Chondrocyte (in vitro differentiated cells): ENCODE results near the gene GALR3. TPM values are rescaled to one million over a fixed set of nuclear protein-coding genes. Genes with fewer than 3 reads are reported as not detected.
A peak's percentile ranks its signal among the peaks of the same experiment; 100 is the strongest.

ENCODE experiments used
- DNase-seq: peaks from one replicate; pipeline ENCODE4 v3.0.0; 2021; ENCODE audit warnings: mixed read lengths, low spot score
- H3K27ac Mint-ChIP-seq: one replicate; pipeline ENCODE4 v1.8.0; 2021; ENCODE audit warnings: mild to moderate bottlenecking, moderate library complexity, mixed read lengths; ENCODE audit not compliant: unreplicated experiment
- H3K27me3 Mint-ChIP-seq: 2 replicates; pipeline ENCODE4 v1.8.0; 2021; ENCODE audit warnings: low read depth, mixed read lengths
- H3K36me3 Mint-ChIP-seq: 2 replicates; pipeline ENCODE4 v1.8.0; 2021; ENCODE audit warnings: low read depth, mixed read lengths
- H3K4me1 Mint-ChIP-seq: 2 replicates; pipeline ENCODE4 v1.8.0; 2021; ENCODE audit warnings: low read depth, mild to moderate bottlenecking, mixed read lengths
- H3K4me3 Mint-ChIP-seq: one replicate; pipeline ENCODE4 v1.8.0; 2021; ENCODE audit warnings: mild to moderate bottlenecking, moderate library complexity, mixed read lengths; ENCODE audit not compliant: unreplicated experiment
- H3K9me3 Mint-ChIP-seq: 2 replicates; pipeline ENCODE4 v1.8.0; 2021; ENCODE audit warnings: low read depth, mixed read lengths
- CTCF ChIP-seq: fragments of 200-600 bp; sonication (generic); IDR thresholded peaks from 2 replicates; pipeline ENCODE4 v1.5.0; 2021; ENCODE audit warnings: antibody characterized with exemption, mild to moderate bottlenecking, moderate library complexity
- total RNA-seq: library from RNA; stranded (reverse); gene quantifications from 3 replicates; pipeline ENCODE4 v1.2.1, GENCODE V29; 2021

Gene GALR3
- total RNA-seq, 1 donor from 2014 or later: 0.37 TPM

- no peak for TF ChIP-seq CTCF
- H3K27me3 Mint-ChIP-seq: no peaks in the 10 kb centered on the region
- no peaks in the 10 kb centered on the region for H3K9me3 Mint-ChIP-seq
- DNase-seq: no peak
- H3K36me3 Mint-ChIP-seq: no peaks in the 10 kb centered on the region
- peak overlapping the region; percentile 61 for H3K27ac Mint-ChIP-seq
- peak overlapping the region; percentile 51 for H3K4me3 Mint-ChIP-seq
- peaks cover 43% of the 10 kb centered on the region for H3K4me1 Mint-ChIP-seq
Observed at GRCh38 chr22:37803639-37804351, 19.4 kb upstream of the GALR3 start.

- DNase-seq: no peak
- no peaks in the 10 kb centered on the region for H3K36me3 Mint-ChIP-seq
- H3K4me3 Mint-ChIP-seq: peak overlapping the region; percentile 51
- TF ChIP-seq CTCF: no peak
- H3K27ac Mint-ChIP-seq: peak overlapping the region; percentile 61
- H3K27me3 Mint-ChIP-seq: no peaks in the 10 kb centered on the region
- H3K9me3 Mint-ChIP-seq: no peaks in the 10 kb centered on the region
- peaks cover 48% of the 10 kb centered on the region for H3K4me1 Mint-ChIP-seq
Observed at GRCh38 chr22:37804352-37804880, 18.8 kb upstream of the GALR3 start.

GRCh38 chr22:37804881-37805809 lies 18.0 kb upstream of the GALR3 start:
- H3K4me1 Mint-ChIP-seq: peaks cover 50% of the 10 kb centered on the region
- DNase-seq: no peak

GRCh38 chr22:37805810-37806277 lies 17.3 kb upstream of the GALR3 start:
- H3K4me3 Mint-ChIP-seq: peak overlapping the region; percentile 83
- DNase-seq: no peak
- H3K27ac Mint-ChIP-seq: peak overlapping the region; percentile 94
- H3K36me3 Mint-ChIP-seq: no peaks in the 10 kb centered on the region
- H3K27me3 Mint-ChIP-seq: no peaks in the 10 kb centered on the region
- no peaks in the 10 kb centered on the region for H3K9me3 Mint-ChIP-seq
- peaks cover 50% of the 10 kb centered on the region for H3K4me1 Mint-ChIP-seq
- no peak for TF ChIP-seq CTCF

More at GRCh38 chr22:37804881-37805809, 18.0 kb upstream of the GALR3 start:
- no peak for TF ChIP-seq CTCF
- Mint-ChIP-seq H3K9me3 (no peaks in the 10 kb centered on the region), H3K27ac (peak overlapping the region; percentile 94), H3K27me3 (no peaks in the 10 kb centered on the region), H3K36me3 (no peaks in the 10 kb centered on the region), H3K4me3 (peak overlapping the region; percentile 83)
